HEK293 (cell line): ENCODE results near the gene PUS7.

Experiments used
- CTCF ChIA-PET: fragments of 350-600 bp; formaldehyde crosslinking; extraction: SDS; loops from one replicate; lab custom pipeline; 2021; ENCODE audit warnings: antibody characterized with exemption; lab: Yijun Ruan, JAX
- POLR2A ChIA-PET: fragments of 300-600 bp; formaldehyde crosslinking; extraction: SDS; loops from one replicate; lab custom pipeline; 2020; ENCODE audit warnings: antibody characterized with exemption, inconsistent platforms; lab: Yijun Ruan, JAX
- H3K27ac ChIP-seq: fragments of 200-500 bp; sonication (Bioruptor generic); 2 replicates; pipeline ENCODE4 v1.5.1; 2014; ENCODE audit warnings: low read depth, low read length, control low read depth, inconsistent platforms; ENCODE audit errors: extremely low read depth
- H3K36me3 ChIP-seq, 2 experiments: fragments of 200-500 bp in 1 of 2; sonication (Bioruptor generic) in 1 of 2; 1 replicate in 1 of 2; 2 replicates in 1 of 2; pipeline ENCODE4 v1.5.1; 2014 to 2017; ENCODE audit warnings: inconsistent platforms in 2 of 2, low read length in 2 of 2; ENCODE audit not compliant: control insufficient read depth in 2 of 2, insufficient read depth in 1 of 2
- H3K4me1 ChIP-seq: fragments of 200-500 bp; sonication (Bioruptor generic); 2 replicates; pipeline ENCODE4 v1.5.1; 2014; ENCODE audit warnings: mild to moderate bottlenecking, low read length, inconsistent platforms; ENCODE audit not compliant: control insufficient read depth, insufficient read depth
- H3K4me3 ChIP-seq: 2 replicates; pipeline ENCODE4 v1.5.1; 2011; ENCODE audit warnings: low read depth, mild to moderate bottlenecking, control low read depth, low read length, moderate library complexity
- H3K9me3 ChIP-seq: fragments of 200-500 bp; sonication (Bioruptor generic); 2 replicates; pipeline ENCODE4 v1.5.1; 2014; ENCODE audit warnings: low read depth, low read length, inconsistent platforms; ENCODE audit not compliant: control insufficient read depth, insufficient read depth
- BCL11A ChIP-seq: fragments of 450-650 bp; formaldehyde crosslinking; IDR thresholded peaks from 2 replicates; pipeline ENCODE4 v1.5.1; 2016; ENCODE audit warnings: low read depth, missing biosample characterization, missing genetic modification characterization
- HOXC10 ChIP-seq: sonication (generic); formaldehyde crosslinking; IDR thresholded peaks from 2 replicates; pipeline ENCODE4 v1.8.1; 2023; ENCODE audit warnings: mild to moderate bottlenecking, missing genetic modification reagents
- KLF9 ChIP-seq: fragments of 450-650 bp; formaldehyde crosslinking; IDR thresholded peaks from 2 replicates; pipeline ENCODE4 v1.5.1; 2016; ENCODE audit warnings: missing biosample characterization, missing genetic modification characterization, low read depth
- SP7 ChIP-seq: fragments of 450-650 bp; formaldehyde crosslinking; IDR thresholded peaks from 2 replicates; pipeline ENCODE4 v1.5.1; 2016; ENCODE audit warnings: missing biosample characterization, missing genetic modification characterization
- ZBTB1 ChIP-seq: fragments of 450-650 bp; formaldehyde crosslinking; IDR thresholded peaks from 2 replicates; pipeline ENCODE4 v1.5.1; 2016; ENCODE audit warnings: missing biosample characterization, missing genetic modification characterization
- ZBTB20 ChIP-seq: fragments of 450-650 bp; formaldehyde crosslinking; IDR thresholded peaks from 2 replicates; pipeline ENCODE4 v1.5.1; 2016; ENCODE audit warnings: missing biosample characterization, missing genetic modification characterization
- ZFHX2 ChIP-seq: fragments of 450-650 bp; formaldehyde crosslinking; conservative IDR thresholded peaks from 2 replicates; pipeline ENCODE4 v1.5.1; 2016; ENCODE audit warnings: missing biosample characterization, missing genetic modification characterization
- ZNF121 ChIP-seq: fragments of 450-650 bp; formaldehyde crosslinking; IDR thresholded peaks from 2 replicates; pipeline ENCODE4 v1.5.1; 2016; ENCODE audit warnings: missing biosample characterization, missing genetic modification characterization
- ZNF155 ChIP-seq: fragments of 450-650 bp; formaldehyde crosslinking; IDR thresholded peaks from 2 replicates; pipeline ENCODE4 v1.5.1; 2016; ENCODE audit warnings: missing biosample characterization, missing genetic modification characterization
- ZNF169 ChIP-seq: fragments of 450-650 bp; formaldehyde crosslinking; IDR thresholded peaks from 2 replicates; pipeline ENCODE4 v1.5.1; 2016; ENCODE audit warnings: missing biosample characterization, missing genetic modification characterization
- ZNF174 ChIP-seq: fragments of 450-650 bp; formaldehyde crosslinking; IDR thresholded peaks from 2 replicates; pipeline ENCODE4 v1.5.0; 2017; ENCODE audit warnings: missing biosample characterization, mild to moderate bottlenecking, missing genetic modification characterization
- ZNF221 ChIP-seq: fragments of 450-650 bp; formaldehyde crosslinking; IDR thresholded peaks from 2 replicates; pipeline ENCODE4 v1.5.1; 2017; ENCODE audit warnings: missing biosample characterization, missing genetic modification characterization, borderline replicate concordance
- ZNF341 ChIP-seq: fragments of 450-650 bp; formaldehyde crosslinking; IDR thresholded peaks from 2 replicates; pipeline ENCODE4; 2016; ENCODE audit warnings: low read depth, missing biosample characterization, missing genetic modification characterization
- ZNF391 ChIP-seq: fragments of 450-650 bp; formaldehyde crosslinking; IDR thresholded peaks from 2 replicates; pipeline ENCODE4 v1.5.1; 2016; ENCODE audit warnings: low read depth, missing biosample characterization, missing genetic modification characterization, borderline replicate concordance
- ZNF398 ChIP-seq: fragments of 450-650 bp; formaldehyde crosslinking; IDR thresholded peaks from 2 replicates; pipeline ENCODE4 v1.5.1; 2017; ENCODE audit warnings: missing biosample characterization, missing genetic modification characterization
- ZNF426 ChIP-seq: fragments of 450-650 bp; formaldehyde crosslinking; IDR thresholded peaks from 2 replicates; pipeline ENCODE4 v1.5.1; 2017; ENCODE audit warnings: missing biosample characterization, missing genetic modification characterization, mild to moderate bottlenecking, inconsistent platforms, moderate library complexity
- ZNF514 ChIP-seq: fragments of 450-650 bp; formaldehyde crosslinking; IDR thresholded peaks from 2 replicates; pipeline ENCODE4 v1.5.1; 2016; ENCODE audit warnings: missing biosample characterization, missing genetic modification characterization
- ZNF585B ChIP-seq: fragments of 450-650 bp; formaldehyde crosslinking; IDR thresholded peaks from 2 replicates; pipeline ENCODE4 v1.5.1; 2016; ENCODE audit warnings: missing biosample characterization, missing genetic modification characterization
- ZNF610 ChIP-seq: fragments of 450-650 bp; formaldehyde crosslinking; IDR thresholded peaks from 2 replicates; pipeline ENCODE4 v1.5.1; 2016; ENCODE audit warnings: missing biosample characterization, missing genetic modification characterization, borderline replicate concordance
- ZNF777 ChIP-seq: fragments of 450-650 bp; formaldehyde crosslinking; IDR thresholded peaks from 2 replicates; pipeline ENCODE4 v1.5.1; 2017; ENCODE audit warnings: missing biosample characterization, missing genetic modification characterization, borderline replicate concordance
- ZSCAN23 ChIP-seq: fragments of 450-650 bp; formaldehyde crosslinking; IDR thresholded peaks from 2 replicates; pipeline ENCODE4 v1.5.1; 2016; ENCODE audit warnings: missing biosample characterization, missing genetic modification characterization
- ZXDB ChIP-seq: fragments of 450-650 bp; formaldehyde crosslinking; IDR thresholded peaks from 2 replicates; pipeline ENCODE4 v1.5.1; 2016; ENCODE audit warnings: missing biosample characterization, missing genetic modification characterization

PUS7 gene

GRCh38 chr7:105502173-105502572 lies 19.9 kb downstream of the PUS7 start:
- no peaks in the 10 kb centered on the region for H3K9me3 ChIP-seq
- ChIA-PET POLR2A (no interaction called here), CTCF (interaction anchor here (0.6 to 1.3 kb wide), 3 partner anchors 10 to 34 kb away, joined by 3 to 5 read pairs (median 3); no protein-coding TSS in a partner anchor)
- H3K27ac ChIP-seq, result no peak overlapping the region
- H3K36me3 ChIP-seq, result peaks cover 17 to 43% of the 10 kb centered on the region in 2 experiments
- TF ChIP-seq KLF9, result no peak
- TF ChIP-seq ZNF398 (tag by site-specific recombination), result no peak
- TF ChIP-seq ZNF585B (tag by site-specific recombination), result no peak
- no peak for TF ChIP-seq ZNF221 (tag by site-specific recombination)
- TF ChIP-seq ZBTB1 (tag by site-specific recombination), result no peak
- TF ChIP-seq HOXC10 (CRISPR knock-in tag), result no peak
- TF ChIP-seq ZNF426 (tag by site-specific recombination), result no peak
- TF ChIP-seq ZNF777 (tag by site-specific recombination), result no peak
- no peak for TF ChIP-seq BCL11A (tag by site-specific recombination)
- no peak for TF ChIP-seq ZNF174
- no peak for TF ChIP-seq ZNF341
- TF ChIP-seq ZBTB20 (tag by site-specific recombination), result no peak
- TF ChIP-seq ZNF514 (tag by site-specific recombination), result no peak
- TF ChIP-seq ZFHX2 (tag by site-specific recombination), result no peak
- TF ChIP-seq ZNF391 (tag by site-specific recombination), result no peak
- no peak for TF ChIP-seq ZNF121 (tag by site-specific recombination)
- TF ChIP-seq ZNF610 (tag by site-specific recombination), result no peak
- H3K4me1 ChIP-seq, result no peaks in the 10 kb centered on the region
- no peak overlapping the region for H3K4me3 ChIP-seq

GRCh38 chr7:105497016-105497415 lies 25.1 kb downstream of the PUS7 start:
- Histone ChIP-seq H3K4me3 (no peak overlapping the region), H3K4me1 (no peaks in the 10 kb centered on the region), H3K9me3 (no peaks in the 10 kb centered on the region), H3K27ac (no peak overlapping the region), H3K36me3 (peaks cover 13 to 22% of the 10 kb centered on the region in 2 experiments; a peak in 2 of 3 replicates)
- POLR2A ChIA-PET, result no interaction called here
- TF ChIP-seq ZSCAN23 (tag by site-specific recombination) (no peak), SP7 (tag by site-specific recombination) (no peak), ZNF169 (tag by site-specific recombination) (no peak), ZNF155 (tag by site-specific recombination) (no peak), ZNF221 (tag by site-specific recombination) (no peak)
- CTCF ChIA-PET, result interaction anchor here (1.0 kb wide), 1 partner anchor 10 kb away, joined by 3 read pairs; no protein-coding TSS in a partner anchor

DNA sequence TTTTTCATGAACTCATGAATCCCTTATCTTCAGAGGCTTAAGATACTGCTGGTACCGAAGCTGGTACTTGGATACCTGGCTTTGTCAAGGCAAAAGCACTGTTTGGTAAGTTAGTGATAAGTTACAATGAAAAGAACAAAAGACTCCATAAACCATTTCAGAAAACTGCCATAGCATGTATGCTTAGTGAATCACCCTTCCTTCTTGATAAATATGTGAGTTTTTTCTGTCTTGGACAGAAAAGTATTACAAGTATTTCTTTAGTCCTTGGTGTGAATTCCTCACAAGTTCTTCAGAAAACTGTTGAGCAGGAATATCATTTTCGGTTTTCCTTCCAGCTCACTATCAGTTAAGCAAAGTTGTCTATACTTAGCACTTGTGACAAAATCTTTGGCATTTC lies 25.6 kb downstream of the PUS7 start:
- Histone ChIP-seq H3K4me1 (no peaks in the 10 kb centered on the region), H3K36me3 (peaks cover 13 to 21% of the 10 kb centered on the region in 2 experiments; a peak in 2 of 3 replicates), H3K4me3 (no peak overlapping the region), H3K9me3 (no peaks in the 10 kb centered on the region), H3K27ac (no peak overlapping the region)
- POLR2A ChIA-PET, result no interaction called here
- CTCF ChIA-PET, result interaction anchor here (1.0 to 1.8 kb wide), 2 partner anchors 10 to 35 kb away, joined by 3 to 5 read pairs; partner anchors contain the start of gene RINT1
- TF ChIP-seq ZNF391 (tag by site-specific recombination) (no peak), ZXDB (tag by site-specific recombination) (no peak)
